ENCODE results near the gene PARD3. TPM values are rescaled to one million over a fixed set of nuclear protein-coding genes. Genes with fewer than 3 reads are reported as not detected.

PARD3 gene
- total RNA-seq, 1 experiment from 2014 or later: 51.8 TPM

- no peak for TF ChIP-seq GABPB1 (CRISPR knock-in tag; IDR thresholded peaks at IDR 0.05)
- no peak for TF ChIP-seq FOXP1 (CRISPR knock-in tag; IDR thresholded peaks at IDR 0.05; ENCODE audit: borderline replicate concordance)
Observed at GRCh38 chr10:34454590-34455261, 360.4 kb downstream of the PARD3 start (continued).

- CTCF ChIA-PET: no interaction called here
- TF ChIP-seq ZNF532 (CRISPR knock-in tag; IDR thresholded peaks at IDR 0.05; ENCODE audit: borderline replicate concordance): no peak
- TF ChIP-seq ZNF416 (CRISPR knock-in tag; IDR thresholded peaks at IDR 0.05): no peak
- no peak for TF ChIP-seq ZNF512 (CRISPR knock-in tag; IDR thresholded peaks at IDR 0.05; ENCODE audit: borderline replicate concordance)
- no peak for TF ChIP-seq NFYB (CRISPR knock-in tag; conservative IDR thresholded peaks at IDR 0.05; ENCODE audit: low read depth)
- no peak for TF ChIP-seq ETV6 (CRISPR knock-in tag; IDR thresholded peaks at IDR 0.05)
- TF ChIP-seq SMAD3 (CRISPR knock-in tag; IDR thresholded peaks at IDR 0.05; ENCODE audit: borderline replicate concordance): no peak
- TF ChIP-seq JAZF1 (CRISPR knock-in tag; IDR thresholded peaks at IDR 0.05): no peak
- POLR2A ChIA-PET: no interaction called here
- no peak for DNase-seq (ENCODE audit: low spot score)
- no peak for ATAC-seq
- Mint-ChIP-seq H3K4me3 (no peak overlapping the region), H3K27ac (0 out of 2 replicates have a peak overlapping the region, but pooled peaks have one; percentile 24), H3K9me3 (no peaks in the 10 kb centered on the region), H3K4me1 (peaks cover 9% of the 10 kb centered on the region), H3K36me3 (no peaks in the 10 kb centered on the region), H3K27me3 (ENCODE audit: low read depth) (no peaks in the 10 kb centered on the region)
Observed at GRCh38 chr10:34449836-34450235, 365.3 kb downstream of the PARD3 start.

- ChIA-PET CTCF (interaction anchor here (1.2 kb wide), 1 partner anchor 192 kb away, joined by 5 read pairs; no protein-coding TSS in a partner anchor), POLR2A (no interaction called here)
- H3K27me3 Mint-ChIP-seq (ENCODE audit: low read depth): no peaks in the 10 kb centered on the region
- no peak overlapping the region for H3K4me3 Mint-ChIP-seq
- ATAC-seq: no peak
- no peaks in the 10 kb centered on the region for H3K9me3 Mint-ChIP-seq
- H3K27ac Mint-ChIP-seq: no peak overlapping the region
- H3K4me1 Mint-ChIP-seq: peaks cover 5% of the 10 kb centered on the region
- no peak for DNase-seq (ENCODE audit: low spot score)
- peaks cover 2% of the 10 kb centered on the region; the same call in 1 of the 2 replicates for H3K36me3 Mint-ChIP-seq
- no peak for TF ChIP-seq GABPB1 (CRISPR knock-in tag; IDR thresholded peaks at IDR 0.05)
- TF ChIP-seq TCF7 (CRISPR knock-in tag; IDR thresholded peaks at IDR 0.05; ENCODE audit: low read depth): no peak
- TF ChIP-seq CREM (CRISPR knock-in tag; IDR thresholded peaks at IDR 0.05): no peak
- TF ChIP-seq ZNF121 (CRISPR knock-in tag; IDR thresholded peaks at IDR 0.05): no peak
- TF ChIP-seq JAZF1 (CRISPR knock-in tag; IDR thresholded peaks at IDR 0.05): no peak
- TF ChIP-seq ESRRA (CRISPR knock-in tag; IDR thresholded peaks at IDR 0.05; ENCODE audit: borderline replicate concordance): no peak
- TF ChIP-seq ZNF423 (CRISPR knock-in tag; IDR thresholded peaks at IDR 0.05): no peak
- TF ChIP-seq ZNF396 (CRISPR knock-in tag; IDR thresholded peaks at IDR 0.05; ENCODE audit: borderline replicate concordance): no peak
- TF ChIP-seq NFATC4 (CRISPR knock-in tag; IDR thresholded peaks at IDR 0.05): no peak
- no peak for TF ChIP-seq ZNF425 (CRISPR knock-in tag; conservative IDR thresholded peaks at IDR 0.05)
- no peak for TF ChIP-seq ZNF671 (CRISPR knock-in tag; IDR thresholded peaks at IDR 0.05)
- TF ChIP-seq ATF2 (CRISPR knock-in tag; IDR thresholded peaks at IDR 0.05; ENCODE audit: borderline replicate concordance, low read depth): no peak
- no peak for TF ChIP-seq NR1H2 (CRISPR knock-in tag; IDR thresholded peaks at IDR 0.05)
- no peak for TF ChIP-seq TEAD1 (CRISPR knock-in tag; IDR thresholded peaks at IDR 0.05)
- no peak for TF ChIP-seq ZBTB43 (CRISPR knock-in tag; IDR thresholded peaks at IDR 0.05)
- TF ChIP-seq ATF3 (CRISPR knock-in tag; conservative IDR thresholded peaks at IDR 0.05): no peak
Observed at GRCh38 chr10:34446049-34446448, 369.0 kb downstream of the PARD3 start.
